Frontal cortex (tissue), 4 donors: ENCODE measurements around the gene DAG1. TPM values are rescaled to one million over a fixed set of nuclear protein-coding genes. Genes with fewer than 3 reads are reported as not detected.
A peak's percentile ranks its signal among the peaks of the same experiment; 100 is the strongest.

Source experiments
- DNase-seq, 2 donors: peaks; one replicate each; pipeline ENCODE4 v3.0.0; 2012; ENCODE audit warnings: low spot score in 2 of 2
- FAIRE-seq: peaks from 2 replicates; lab custom pipeline; 2012; peaks lifted over from hg19 to GRCh38; lab: Jason Lieb, UNC
- small RNA-seq: library from RNA; depleted of rRNA; stranded (forward); fragments of <200 nt; gene quantifications from one replicate; pipeline ENCODE3, GENCODE V24; 2014
- total RNA-seq: library from RNA; depleted of rRNA; stranded (reverse); fragments of >200 nt; gene quantifications from one replicate; pipeline ENCODE4 v1.2.3, GENCODE V29; 2014
- donor health status: control.
- donor health status: control.
- donor health status: control.

DAG1 gene
- total RNA-seq, 1 donor from 2014 or later, result 20.0 TPM

DNA sequence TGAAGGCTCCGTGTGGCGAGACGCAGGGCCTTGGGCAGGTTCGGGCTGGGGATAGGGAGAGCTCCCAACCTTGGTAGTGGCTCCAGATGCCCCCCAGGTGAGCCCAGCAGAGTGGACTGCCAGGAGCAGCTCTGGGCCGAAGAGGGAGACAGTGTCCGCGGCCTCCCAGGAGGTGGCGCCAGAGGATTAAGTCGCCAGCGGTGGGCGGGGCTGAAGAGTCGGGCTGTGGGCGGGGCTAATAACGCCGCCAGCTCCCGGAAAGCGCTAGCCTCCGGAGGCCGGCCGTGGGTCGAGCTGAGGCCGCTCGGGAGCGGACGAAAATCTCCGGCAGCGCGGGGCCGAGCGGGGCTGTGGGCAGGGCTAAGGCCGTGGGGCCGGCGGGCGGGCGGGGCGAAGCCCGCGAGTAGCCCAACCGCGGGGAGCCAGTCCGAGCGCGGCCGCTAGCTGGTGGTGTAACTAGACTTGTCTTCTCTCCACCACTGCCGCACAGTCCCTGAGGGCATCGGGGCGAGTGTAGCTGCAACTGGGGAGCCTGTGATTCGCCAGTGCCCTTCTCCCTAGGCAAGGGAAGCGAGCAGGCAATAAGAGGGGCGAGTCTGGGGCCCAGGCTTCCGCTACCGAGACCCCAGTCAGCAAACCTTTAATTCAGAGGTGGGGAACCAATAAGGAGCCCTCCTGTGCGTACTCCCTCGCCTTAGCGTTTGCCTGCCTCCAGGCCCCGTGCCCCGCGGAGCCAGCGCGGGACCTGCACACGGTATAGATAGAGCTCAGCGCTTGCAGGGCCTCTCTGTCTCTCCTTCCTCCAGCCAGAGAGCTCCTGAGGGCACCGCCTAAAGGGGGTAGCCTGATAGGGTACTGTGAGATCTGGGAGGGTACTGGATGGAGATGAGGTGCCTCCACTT, 69.8 kb downstream of the DAG1 start:
- DNase-seq (peak; percentile 87 to 94), FAIRE-seq (no peak)

DNA sequence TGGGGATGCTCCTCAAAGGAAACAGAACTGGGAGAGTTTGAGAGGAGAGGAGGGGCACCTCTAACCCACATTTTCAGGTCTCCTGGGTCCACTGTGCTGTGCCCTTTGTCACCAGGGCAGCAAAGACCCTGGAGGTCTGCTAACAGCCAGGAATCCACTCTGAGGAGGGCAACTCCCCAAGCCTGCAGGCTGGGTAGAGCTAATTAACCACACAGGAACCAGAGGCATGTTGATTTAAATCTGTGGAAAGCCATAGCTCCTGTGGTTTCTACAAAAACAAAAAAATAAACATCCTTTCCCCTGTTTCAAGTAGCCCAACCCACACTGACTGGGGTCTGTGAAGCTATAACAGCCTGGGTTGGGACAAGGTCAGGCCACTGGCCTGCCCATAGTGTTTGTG, 82.0 kb downstream of the DAG1 start:
- DNase-seq (no peak), FAIRE-seq (no peak)

DNA sequence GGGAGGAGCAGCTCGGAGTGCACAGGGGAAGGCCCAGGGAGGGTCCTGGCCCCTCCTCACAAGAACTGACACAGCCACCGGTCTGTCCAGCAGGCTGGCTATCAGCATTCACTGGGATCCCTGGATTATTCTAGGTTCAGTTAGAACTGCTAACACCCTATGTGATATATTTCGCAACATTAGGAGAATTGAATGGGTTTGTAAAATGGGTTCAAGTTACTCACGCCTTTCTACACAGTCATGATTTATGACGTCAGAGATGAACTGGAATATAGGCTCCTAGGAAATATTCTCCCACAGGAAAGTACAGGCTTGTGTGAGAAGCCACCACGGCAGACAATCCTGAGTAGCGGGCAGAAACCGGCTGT, 83.2 kb downstream of the DAG1 start:
- FAIRE-seq (no peak), DNase-seq (no peak)

DNA sequence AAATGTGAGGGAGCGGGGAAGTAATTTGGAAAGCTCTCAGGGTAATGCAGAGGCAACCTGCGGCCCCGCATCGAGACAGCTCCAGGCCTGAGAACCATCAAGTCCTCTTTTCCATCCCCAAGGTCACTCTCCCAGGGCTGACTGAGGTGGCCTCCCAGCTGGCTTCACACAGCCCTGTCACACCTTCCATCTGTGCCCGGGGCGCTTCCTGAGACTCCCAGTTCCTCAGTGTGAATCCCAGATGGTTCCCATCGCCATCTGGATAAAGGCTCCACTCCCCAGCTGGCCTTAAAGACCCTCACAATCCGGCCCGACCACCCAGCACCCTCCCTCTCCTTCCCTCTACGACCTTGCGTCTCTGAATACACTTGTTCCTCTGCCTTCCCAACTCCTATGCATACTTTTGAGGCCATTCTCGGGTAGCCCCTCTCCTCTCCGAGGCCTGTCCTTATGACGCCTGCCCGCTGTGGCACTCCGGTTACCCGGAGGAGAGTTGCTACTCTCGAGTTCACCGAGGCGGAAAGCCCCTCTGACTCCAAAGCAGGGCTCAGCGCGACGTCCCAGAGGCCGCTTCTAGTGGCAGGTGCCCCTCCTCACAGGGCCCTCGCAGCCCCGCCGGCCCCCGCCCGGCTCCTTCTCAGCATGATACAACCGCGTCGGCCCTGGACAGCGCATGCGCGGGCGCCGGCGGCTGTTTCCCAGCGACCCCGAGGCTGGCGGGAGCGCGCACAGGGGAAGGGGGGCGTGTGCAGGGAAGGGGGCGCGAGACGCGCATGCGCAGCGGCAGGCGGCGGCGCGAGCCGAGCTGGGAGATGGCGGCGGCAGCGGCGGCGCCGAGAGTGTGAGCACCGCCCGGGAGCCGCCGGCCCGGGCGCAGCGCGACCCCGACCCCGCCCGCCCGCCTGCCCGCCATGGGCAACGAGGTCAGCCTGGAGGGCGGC, 83.9 kb downstream of the DAG1 start, which contains the start of gene BSN:
BSN (plus strand) TSS at position 786 of the 941 bp plus-strand sequence; CDS start at position 912, 126 bp downstream.
- DNase-seq (peak; percentile 97 to 98), FAIRE-seq (no peak)

DNA sequence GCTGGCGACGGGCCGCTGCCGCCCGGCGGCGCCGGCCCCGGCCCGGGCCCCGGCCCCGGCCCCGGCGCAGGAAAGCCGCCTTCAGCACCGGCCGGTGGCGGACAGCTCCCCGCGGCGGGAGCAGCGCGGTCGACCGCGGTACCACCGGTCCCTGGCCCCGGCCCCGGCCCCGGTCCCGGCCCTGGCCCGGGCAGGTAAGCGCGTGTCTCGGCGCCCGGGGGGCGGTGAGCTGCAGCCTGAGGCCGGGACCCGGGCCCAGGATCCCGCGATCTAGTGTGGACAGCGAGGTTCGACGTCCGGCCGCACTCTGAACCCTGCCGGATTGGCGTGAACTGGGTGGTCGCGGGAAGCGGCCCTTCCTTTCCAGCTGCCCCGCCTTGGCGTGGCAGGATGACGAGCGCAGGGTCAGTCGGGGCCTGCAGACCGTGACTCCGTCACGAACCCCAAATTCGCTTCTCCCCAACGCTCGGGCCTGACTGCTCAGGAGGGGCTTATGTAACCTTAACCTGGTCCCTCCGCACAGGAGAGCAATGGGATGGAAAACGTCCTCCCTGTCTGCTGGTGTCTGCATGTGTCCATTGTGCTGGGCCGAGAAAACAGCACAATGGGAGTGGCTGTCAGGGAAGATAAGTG, 84.7 kb downstream of the DAG1 start:
- FAIRE-seq (no peak), DNase-seq (no peak)

DNA sequence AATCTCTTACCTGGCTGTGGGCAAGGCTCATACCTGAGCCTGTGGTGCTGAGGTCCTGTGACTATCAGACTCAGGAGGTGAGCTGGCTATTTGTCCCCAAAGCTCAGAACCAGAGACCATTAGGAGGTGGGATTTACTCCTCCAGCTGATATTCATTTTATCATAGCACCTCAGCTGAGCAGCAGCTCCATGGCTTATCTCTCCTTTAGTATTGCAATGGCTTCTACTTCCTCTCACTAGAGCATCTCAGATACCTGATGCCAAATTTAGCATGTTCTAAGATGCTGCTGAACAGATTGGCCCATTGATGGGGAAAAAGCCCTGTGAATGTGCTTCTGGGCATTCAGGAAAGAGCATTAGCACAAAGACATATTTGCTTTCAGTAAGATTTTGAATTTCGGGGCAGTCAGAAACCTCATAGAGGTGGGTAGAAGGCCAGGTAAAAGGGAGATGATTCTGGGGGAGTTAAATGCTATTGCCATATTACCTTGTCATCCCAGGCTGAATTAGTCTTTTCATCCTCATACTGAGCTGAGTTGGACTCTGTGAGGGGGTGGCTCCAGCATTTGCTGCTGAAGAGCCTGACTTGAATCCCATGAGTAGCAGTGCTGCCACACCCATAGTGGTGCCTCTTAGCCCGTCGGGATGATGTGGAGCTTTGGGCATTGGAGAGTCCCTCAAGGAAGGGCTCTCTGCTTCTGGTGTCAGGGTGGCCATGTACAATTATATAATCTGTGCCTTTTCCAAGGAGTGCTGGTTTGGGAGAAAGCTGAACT, 86.6 kb downstream of the DAG1 start:
- DNase-seq (no peak), FAIRE-seq (no peak)

DNA sequence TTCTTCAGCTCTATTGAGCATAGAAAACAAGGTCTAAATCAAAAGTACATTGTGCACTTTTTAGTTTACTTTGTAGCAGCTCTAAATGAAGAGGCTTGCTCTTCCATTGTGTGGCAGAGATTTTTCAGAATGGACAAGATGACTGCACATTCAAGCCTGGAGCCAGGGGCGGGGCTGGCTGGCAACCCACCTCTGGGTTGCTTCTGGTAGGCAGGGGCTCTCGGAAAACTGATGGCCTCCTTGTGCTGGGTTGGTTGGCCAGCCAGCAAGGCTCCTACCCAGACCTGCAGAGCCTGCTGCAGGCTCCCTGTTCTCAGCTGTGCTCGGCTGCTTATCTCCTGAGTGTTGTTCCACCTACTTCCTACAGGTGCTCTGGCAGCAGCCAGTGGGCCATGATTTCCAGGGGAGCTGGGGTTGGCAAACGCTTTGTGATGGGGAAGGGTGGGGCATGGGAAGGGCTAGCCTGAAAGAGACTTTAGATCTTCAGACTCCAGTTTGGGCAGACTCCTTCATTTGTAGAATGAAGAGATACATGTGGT, 93.0 kb downstream of the DAG1 start:
- FAIRE-seq (no peak), DNase-seq (no peak)

DNA sequence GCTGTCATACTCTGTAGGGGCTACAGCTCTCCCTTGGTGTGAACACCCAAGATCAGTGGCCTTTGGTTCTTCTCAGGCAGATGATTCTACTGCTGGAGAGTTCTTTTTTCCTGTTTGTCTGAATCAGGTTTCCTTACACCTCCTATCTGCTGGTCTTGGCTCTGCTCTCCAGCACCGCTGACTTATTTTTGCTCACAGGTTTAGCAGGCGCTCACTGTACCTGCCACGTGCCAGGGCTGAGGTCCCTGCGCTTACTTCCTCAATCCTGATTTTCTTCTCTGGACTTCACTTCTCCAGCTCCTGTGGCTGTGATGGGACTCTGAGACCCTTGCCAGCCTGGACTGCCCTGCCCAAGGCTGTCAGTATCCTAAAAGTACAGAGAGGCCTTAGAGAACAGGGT, 93.7 kb downstream of the DAG1 start:
- DNase-seq (no peak), FAIRE-seq (no peak)

DNA sequence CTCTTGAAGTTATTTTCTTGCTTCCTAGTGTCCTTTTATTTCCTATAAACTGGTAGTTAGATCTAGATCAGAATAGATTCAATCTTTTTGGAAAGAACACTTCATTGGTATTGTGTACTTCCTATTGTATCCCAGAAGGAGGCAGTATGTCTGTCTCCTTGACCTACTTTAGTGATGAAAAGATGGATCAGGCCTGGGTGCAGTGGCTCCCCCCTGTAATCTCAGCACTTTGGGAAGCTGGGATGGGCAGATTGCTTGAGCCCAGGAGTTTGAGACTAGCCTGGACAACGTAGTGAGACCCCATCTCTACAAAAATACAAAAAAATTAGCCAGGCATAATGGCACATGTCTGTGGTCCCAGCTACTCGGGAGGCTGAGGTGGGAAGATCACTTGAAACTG, 96.2 kb downstream of the DAG1 start:
- FAIRE-seq (no peak), DNase-seq (no peak)

DNA sequence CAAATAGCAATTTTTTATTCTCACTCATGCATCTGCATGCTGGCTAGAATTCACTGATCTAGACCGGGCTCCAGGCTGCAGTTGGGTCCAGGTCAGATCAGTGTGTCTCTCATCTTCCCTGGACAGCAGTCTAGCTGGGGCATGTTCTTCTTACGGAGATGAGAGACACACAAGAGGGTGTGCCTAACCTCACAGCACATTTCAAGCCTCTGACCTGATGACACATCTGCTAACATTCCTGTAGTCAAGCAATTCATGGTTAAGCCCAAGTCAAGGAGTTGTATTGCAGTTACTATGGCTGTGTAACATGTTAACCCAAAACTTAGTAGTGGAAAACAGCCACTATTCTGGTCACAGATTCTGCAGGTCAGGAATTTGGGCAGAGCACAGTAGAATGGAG, 97.3 kb downstream of the DAG1 start:
- FAIRE-seq (no peak), DNase-seq (no peak)

DNA sequence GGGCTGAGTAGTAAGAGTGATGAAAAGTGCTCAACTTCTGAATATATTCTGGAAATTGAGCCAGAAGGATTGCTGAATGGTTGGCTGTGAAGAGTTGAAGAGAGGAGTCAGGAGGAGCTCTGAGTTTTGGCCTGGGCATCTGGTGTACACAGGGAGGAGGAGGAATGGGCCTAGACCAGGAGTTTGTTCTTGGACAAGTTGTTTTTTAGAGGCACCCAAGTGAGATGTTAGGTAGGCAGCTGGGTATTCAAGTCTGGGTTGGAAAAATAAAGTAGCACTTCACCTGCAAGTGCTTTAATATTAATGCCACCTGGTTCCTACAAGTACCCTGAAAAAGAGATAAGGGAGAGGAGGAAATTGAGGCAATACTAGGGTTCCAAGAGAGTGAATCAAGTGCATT, 98.9 kb downstream of the DAG1 start:
- FAIRE-seq, result no peak

DNA sequence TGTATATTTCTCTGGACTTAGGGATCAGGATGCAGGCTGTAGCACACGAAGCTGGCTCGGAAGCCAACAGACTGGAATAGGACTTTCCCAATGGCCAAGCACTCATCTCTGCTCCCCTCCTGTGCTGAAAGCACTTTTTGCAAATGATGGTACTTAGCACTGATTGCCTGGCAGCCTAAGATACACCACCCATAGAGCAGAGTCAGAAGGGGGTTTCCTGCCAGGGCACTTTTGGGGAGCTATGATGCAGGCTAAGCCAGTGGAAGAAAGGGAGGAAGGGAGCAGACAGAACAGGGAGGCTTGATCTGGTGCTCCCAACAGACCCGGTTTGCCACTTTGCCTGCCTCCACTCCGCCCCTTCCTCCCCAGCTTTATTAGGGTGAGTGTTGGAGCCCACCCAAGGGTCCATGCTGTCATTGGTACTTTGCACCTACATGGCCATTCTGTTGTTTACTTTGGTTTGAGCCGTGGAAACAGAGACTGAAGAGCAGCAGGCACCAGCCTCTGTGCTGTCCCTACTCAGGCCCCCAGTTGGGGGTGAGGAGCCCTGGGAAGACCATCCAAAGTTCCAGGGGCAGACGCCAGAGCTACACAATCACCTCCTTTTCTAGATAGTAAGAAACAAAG, 100.1 kb downstream of the DAG1 start:
- FAIRE-seq (no peak), DNase-seq (no peak)

More for the DNA sequence above, 98.9 kb downstream of the DAG1 start:
- DNase-seq, result no peak

DNA sequence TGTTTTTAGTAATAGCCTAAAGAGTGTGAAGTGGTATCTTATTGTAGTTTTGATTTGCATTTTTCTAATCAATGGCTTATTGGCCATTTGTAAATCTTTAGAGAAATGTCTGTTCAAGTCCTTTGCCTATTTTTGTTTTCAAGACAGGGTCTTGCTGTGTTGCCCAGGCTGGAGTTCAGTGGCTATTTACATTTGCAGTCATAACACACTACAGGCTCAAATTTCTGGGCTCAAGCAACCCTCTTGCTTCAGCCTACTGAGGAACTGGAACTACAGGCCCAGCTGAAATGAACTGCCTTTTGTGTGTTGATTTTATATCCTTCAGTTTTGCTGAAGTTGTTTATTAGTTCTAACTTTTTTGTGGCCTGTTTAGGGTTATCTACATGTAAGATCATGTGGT, 112.1 kb downstream of the DAG1 start:
- FAIRE-seq (no peak), DNase-seq (no peak)

Small RNA genes lying within 50 kb of the gene (small RNA-seq; reads per million reads assigned to genes)
- not detected for gene RNA5SP130

Other genes with a start within 250 kb of the DAG1 start
- gene C3orf62, start 193.0 kb upstream of the DAG1 start, total RNA-seq, result 6.5 TPM
- gene USP4, start 130.2 kb upstream of the DAG1 start, total RNA-seq, result 22.0 TPM
- gene GPX1, start 111.9 kb upstream of the DAG1 start, total RNA-seq, result 80.3 TPM
- 143 TPM for gene RHOA, start 58.3 kb upstream of the DAG1 start, total RNA-seq
- 11.0 TPM for gene TCTA, start 57.8 kb upstream of the DAG1 start, total RNA-seq
- gene AMT, start 47.8 kb upstream of the DAG1 start, total RNA-seq, result 1.6 TPM
- 6.5 TPM for gene NICN1, start 40.9 kb upstream of the DAG1 start, total RNA-seq
- gene BSN, start 84.2 kb downstream of the DAG1 start, total RNA-seq, result 5.3 TPM
- 66.0 TPM for gene APEH, start 204.1 kb downstream of the DAG1 start, total RNA-seq
- gene MST1, start 219.2 kb downstream of the DAG1 start, total RNA-seq, result 6.9 TPM
- gene RNF123, start 219.3 kb downstream of the DAG1 start, total RNA-seq, result 25.3 TPM
- gene AMIGO3, start 249.4 kb downstream of the DAG1 start, total RNA-seq, result not detected